ENCODE measurements around the gene ZNF629.

DNA sequence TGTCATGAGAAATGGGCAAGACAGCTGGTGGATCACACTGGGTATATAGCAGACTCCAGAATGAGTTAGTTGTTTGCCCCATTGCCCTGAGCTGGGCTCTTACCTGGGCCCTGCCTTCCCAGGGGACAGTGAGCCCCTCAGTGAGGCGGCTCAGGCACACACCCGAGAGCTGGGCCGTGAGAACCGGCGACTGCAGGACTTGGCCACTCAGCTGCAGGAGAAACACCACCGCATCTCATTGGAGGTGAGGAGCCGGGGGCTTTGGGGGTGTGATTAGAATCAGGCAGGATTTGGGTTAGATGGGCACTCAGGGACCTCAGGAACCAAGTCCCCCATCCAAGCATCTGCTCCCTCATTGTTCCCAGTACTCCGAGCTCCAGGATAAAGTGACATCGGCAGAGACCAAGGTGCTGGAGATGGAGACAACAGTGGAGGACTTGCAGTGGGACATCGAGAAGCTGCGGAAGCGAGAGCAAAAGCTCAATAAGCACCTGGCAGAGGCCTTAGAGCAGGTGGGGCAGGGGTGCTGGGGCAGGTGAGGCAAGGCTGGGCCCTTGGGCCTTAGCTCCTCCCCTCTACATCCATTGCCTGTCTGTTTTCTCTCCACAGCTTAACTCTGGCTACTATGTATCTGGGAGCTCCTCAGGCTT is 22.1 kb downstream of the ZNF629 start:
- TF ChIP-seq, protein P1, sequence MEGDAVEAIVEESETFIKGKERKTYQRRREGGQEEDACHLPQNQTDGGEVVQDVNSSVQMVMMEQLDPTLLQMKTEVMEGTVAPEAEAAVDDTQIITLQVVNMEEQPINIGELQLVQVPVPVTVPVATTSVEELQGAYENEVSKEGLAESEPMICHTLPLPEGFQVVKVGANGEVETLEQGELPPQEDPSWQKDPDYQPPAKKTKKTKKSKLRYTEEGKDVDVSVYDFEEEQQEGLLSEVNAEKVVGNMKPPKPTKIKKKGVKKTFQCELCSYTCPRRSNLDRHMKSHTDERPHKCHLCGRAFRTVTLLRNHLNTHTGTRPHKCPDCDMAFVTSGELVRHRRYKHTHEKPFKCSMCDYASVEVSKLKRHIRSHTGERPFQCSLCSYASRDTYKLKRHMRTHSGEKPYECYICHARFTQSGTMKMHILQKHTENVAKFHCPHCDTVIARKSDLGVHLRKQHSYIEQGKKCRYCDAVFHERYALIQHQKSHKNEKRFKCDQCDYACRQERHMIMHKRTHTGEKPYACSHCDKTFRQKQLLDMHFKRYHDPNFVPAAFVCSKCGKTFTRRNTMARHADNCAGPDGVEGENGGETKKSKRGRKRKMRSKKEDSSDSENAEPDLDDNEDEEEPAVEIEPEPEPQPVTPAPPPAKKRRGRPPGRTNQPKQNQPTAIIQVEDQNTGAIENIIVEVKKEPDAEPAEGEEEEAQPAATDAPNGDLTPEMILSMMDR (IDR thresholded peaks at IDR 0.05): no peak
- TF ChIP-seq POLR2A (IDR thresholded peaks at IDR 0.05): no peak
